ENCODE results near the gene CALHM2.
A peak's percentile ranks its signal among the peaks of the same experiment; 100 is the strongest.

The CALHM2 gene

DNA sequence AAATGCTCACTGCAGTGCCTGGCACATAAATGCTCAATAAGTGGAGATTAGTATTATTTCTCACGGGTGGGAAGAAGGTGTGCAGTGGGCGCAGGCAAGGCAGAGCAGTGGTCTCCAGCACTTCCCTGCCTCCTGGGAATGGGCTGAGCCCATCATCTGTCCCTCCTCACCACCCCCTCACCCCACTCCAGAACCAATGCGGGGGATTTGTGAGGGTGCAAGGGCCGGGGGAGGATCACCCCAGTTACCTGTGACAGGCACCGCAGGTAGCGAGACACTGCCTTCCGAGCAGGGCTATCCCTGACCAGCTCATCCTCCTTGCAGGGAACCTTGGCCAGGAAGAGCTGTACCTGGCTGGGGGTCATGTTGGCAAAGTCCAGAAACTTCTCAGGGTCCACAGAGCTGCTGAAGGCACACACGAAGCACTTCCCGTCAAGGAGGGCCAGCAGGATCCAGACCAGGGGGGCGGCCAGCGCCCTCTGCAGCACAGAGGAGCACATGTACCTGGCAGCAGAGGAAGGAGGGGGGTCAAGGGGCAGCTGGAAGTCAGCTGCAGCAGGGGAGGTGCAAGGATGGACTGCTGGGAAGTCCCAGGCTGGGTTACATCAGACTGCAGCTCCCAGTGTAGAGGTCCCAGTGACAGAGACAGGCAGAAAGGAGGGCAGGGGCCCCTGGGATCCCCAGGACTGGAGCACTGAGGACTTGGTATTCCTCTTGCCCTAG, 24.0 kb upstream of the CALHM2 start:
- H3K4me1 ChIP-seq (ENCODE audit: control insufficient read depth, insufficient read depth, low read length, poor library complexity, severe bottlenecking) = peaks cover 13% of the 10 kb centered on the region
- H3K27ac ChIP-seq (ENCODE audit: insufficient read depth, low read length, poor library complexity, severe bottlenecking) = no peak overlapping the region
- no peaks in the 10 kb centered on the region for H3K36me3 ChIP-seq (ENCODE audit: control insufficient read depth, insufficient read depth, low read length)
- no peak for DNase-seq
- H3K27me3 ChIP-seq (replicated peaks; ENCODE audit: control insufficient read depth, insufficient read depth, low read length, poor library complexity, severe bottlenecking) = no peaks in the 10 kb centered on the region
- no peak overlapping the region for H3K4me3 ChIP-seq (ENCODE audit: insufficient read depth, low read depth, low read length, poor library complexity, severe bottlenecking)
- H3K9me3 ChIP-seq (ENCODE audit: control insufficient read depth, low read length) = no peaks in the 10 kb centered on the region

DNA sequence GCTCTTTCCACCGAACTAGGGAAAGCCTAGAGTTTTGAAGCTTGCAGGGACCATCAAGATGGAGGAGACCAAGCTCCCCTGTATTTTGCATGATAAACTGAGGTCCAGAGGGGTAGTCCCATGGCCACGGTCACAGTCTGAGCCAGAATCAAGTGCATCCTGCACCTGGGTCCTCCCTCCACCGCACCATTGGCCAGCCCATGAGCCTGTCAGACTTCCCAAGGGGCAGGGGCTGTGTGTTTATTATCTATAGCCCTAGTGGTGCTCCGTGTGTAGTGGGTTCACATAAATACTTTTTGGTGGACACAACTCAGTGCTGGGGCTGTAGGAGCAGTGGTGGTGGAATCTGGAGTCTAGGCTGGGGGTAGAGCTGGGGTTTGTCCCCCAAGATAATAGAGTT, 23.3 kb upstream of the CALHM2 start:
- no peak for DNase-seq
- Histone ChIP-seq H3K27ac (ENCODE audit: insufficient read depth, low read length, poor library complexity, severe bottlenecking) (no peak overlapping the region), H3K9me3 (ENCODE audit: control insufficient read depth, low read length) (no peaks in the 10 kb centered on the region), H3K27me3 (replicated peaks; ENCODE audit: control insufficient read depth, insufficient read depth, low read length, poor library complexity, severe bottlenecking) (no peaks in the 10 kb centered on the region), H3K4me3 (ENCODE audit: insufficient read depth, low read depth, low read length, poor library complexity, severe bottlenecking) (no peak overlapping the region), H3K36me3 (ENCODE audit: control insufficient read depth, insufficient read depth, low read length) (no peaks in the 10 kb centered on the region), H3K4me1 (ENCODE audit: control insufficient read depth, insufficient read depth, low read length, poor library complexity, severe bottlenecking) (peaks cover 20% of the 10 kb centered on the region)

DNA sequence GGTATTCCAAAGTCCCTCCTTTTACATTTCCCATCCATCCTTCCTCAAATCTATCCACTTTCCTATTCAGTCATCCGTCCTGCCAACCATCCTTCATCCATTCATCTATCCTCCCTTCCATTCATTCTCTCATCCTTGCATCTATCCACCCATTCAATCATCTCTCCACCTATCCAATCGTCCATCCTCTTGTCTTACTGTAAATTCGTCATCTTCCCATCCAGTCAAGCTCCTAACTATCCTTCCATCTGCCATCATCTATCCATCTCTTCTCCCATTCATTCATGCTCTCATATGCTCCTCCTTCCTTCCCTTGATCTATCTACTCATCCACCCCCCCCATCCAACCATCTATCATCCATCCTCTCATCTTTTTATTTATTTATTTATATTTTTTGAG, 21.9 kb upstream of the CALHM2 start:
- Histone ChIP-seq H3K4me3 (ENCODE audit: insufficient read depth, low read depth, low read length, poor library complexity, severe bottlenecking) (no peak overlapping the region), H3K36me3 (ENCODE audit: control insufficient read depth, insufficient read depth, low read length) (no peaks in the 10 kb centered on the region), H3K9me3 (ENCODE audit: control insufficient read depth, low read length) (no peaks in the 10 kb centered on the region), H3K27me3 (replicated peaks; ENCODE audit: control insufficient read depth, insufficient read depth, low read length, poor library complexity, severe bottlenecking) (no peaks in the 10 kb centered on the region), H3K4me1 (ENCODE audit: control insufficient read depth, insufficient read depth, low read length, poor library complexity, severe bottlenecking) (peaks cover 27% of the 10 kb centered on the region), H3K27ac (ENCODE audit: insufficient read depth, low read length, poor library complexity, severe bottlenecking) (no peak overlapping the region)
- no peak for DNase-seq

DNA sequence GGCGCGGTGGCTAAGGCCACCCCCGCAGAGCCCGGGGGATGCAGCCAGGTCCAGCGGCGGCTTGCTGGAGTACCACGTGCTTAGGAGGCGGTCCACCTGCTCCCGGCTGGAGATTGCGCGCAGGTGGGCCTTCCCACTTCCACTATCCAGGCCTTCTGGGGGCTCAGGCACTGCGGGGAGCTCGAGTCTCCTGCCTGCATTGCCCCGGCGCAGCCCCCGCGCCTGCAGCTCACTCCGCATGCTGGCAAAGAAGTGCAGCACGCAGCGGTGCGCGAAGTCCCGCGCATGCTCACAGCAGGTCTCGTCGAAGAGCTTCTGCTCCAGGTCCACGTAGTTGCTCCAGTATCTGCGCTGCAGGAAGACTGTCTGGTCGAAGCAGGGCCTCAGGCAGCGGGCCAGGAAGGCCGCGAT, 21.1 kb upstream of the CALHM2 start:
- Histone ChIP-seq H3K36me3 (ENCODE audit: control insufficient read depth, insufficient read depth, low read length) (no peaks in the 10 kb centered on the region), H3K4me1 (ENCODE audit: control insufficient read depth, insufficient read depth, low read length, poor library complexity, severe bottlenecking) (peaks cover 27% of the 10 kb centered on the region), H3K9me3 (ENCODE audit: control insufficient read depth, low read length) (no peaks in the 10 kb centered on the region), H3K27me3 (replicated peaks; ENCODE audit: control insufficient read depth, insufficient read depth, low read length, poor library complexity, severe bottlenecking) (no peaks in the 10 kb centered on the region), H3K27ac (ENCODE audit: insufficient read depth, low read length, poor library complexity, severe bottlenecking) (no peak overlapping the region), H3K4me3 (ENCODE audit: insufficient read depth, low read depth, low read length, poor library complexity, severe bottlenecking) (no peak overlapping the region)
- DNase-seq = no peak

DNA sequence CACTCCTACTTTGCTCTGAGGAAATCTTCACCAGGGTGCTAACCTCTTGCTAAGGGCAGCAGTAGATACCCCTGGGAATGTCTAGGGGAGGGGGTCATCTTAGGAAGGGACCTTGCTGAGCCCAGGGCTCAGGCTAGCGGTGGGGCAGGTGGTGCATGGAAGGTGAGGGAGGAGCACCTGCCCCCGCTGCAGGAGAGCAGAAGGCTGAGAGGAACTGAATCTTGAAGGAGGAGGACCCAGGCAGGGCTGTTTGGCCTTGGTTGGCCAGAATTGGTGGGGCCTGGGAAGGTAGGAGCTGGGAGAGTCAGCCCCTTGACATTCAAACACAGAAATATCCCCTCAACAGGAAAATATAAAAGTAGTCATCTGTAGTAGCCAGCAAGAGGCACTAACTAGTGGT, 19.8 kb upstream of the CALHM2 start:
- no peaks in the 10 kb centered on the region for H3K36me3 ChIP-seq (ENCODE audit: control insufficient read depth, insufficient read depth, low read length)
- no peaks in the 10 kb centered on the region for H3K27me3 ChIP-seq (replicated peaks; ENCODE audit: control insufficient read depth, insufficient read depth, low read length, poor library complexity, severe bottlenecking)
- H3K27ac ChIP-seq (ENCODE audit: insufficient read depth, low read length, poor library complexity, severe bottlenecking) = peak overlapping the region; percentile 69
- peaks cover 27% of the 10 kb centered on the region for H3K4me1 ChIP-seq (ENCODE audit: control insufficient read depth, insufficient read depth, low read length, poor library complexity, severe bottlenecking)
- H3K9me3 ChIP-seq (ENCODE audit: control insufficient read depth, low read length) = no peaks in the 10 kb centered on the region
- DNase-seq = no peak
- H3K4me3 ChIP-seq (ENCODE audit: insufficient read depth, low read depth, low read length, poor library complexity, severe bottlenecking) = no peak overlapping the region

DNA sequence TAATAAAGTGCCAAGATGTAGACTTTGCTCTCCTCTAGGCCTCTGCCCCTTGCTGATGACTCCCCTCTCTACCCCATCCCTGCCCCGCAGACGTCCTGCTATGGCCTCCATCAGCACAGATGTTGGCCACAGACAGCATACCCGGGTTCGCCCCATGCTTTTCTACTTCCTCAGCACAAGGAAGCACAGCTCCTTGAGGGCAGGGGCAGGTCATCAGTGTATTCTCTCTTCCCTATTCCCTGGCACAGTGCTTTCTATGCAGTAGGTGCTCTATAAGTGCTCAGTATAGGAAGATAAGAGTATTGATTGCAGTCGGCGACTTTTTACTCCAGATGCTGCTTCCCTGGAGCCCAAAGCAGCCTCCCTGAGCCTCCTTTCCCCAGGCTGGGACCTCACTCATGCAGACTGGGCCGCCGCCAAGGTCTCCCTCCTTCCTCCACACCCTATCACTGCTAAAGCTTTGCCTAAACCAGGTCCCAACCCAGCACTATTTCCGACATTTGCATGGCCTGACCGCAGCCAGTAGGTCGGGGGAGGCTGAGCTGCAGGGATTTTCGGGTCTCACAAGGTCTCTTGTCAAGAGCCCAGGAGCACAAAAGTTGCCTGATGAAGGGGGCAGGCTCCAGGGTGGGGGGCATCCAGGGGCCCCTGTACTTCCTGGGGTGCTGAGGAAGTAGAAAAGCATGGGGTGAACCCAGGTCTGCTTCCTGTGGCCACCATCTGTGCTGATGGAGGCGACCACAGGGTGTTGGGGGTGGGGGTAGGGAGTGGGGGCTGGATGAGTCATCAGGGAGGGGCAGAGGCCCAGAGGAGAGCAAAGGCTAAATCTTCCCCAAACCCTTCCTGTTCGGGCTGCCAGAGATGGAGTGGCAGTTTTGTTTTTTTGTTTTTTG, 18.8 kb upstream of the CALHM2 start:
- peaks cover 27% of the 10 kb centered on the region for H3K4me1 ChIP-seq (ENCODE audit: control insufficient read depth, insufficient read depth, low read length, poor library complexity, severe bottlenecking)
- no peaks in the 10 kb centered on the region for H3K9me3 ChIP-seq (ENCODE audit: control insufficient read depth, low read length)
- peak overlapping the region; percentile 11 for H3K4me3 ChIP-seq (ENCODE audit: insufficient read depth, low read depth, low read length, poor library complexity, severe bottlenecking)
- DNase-seq = peak; percentile 59 to 71 (median 67)
- no peaks in the 10 kb centered on the region for H3K36me3 ChIP-seq (ENCODE audit: control insufficient read depth, insufficient read depth, low read length)
- H3K27me3 ChIP-seq (replicated peaks; ENCODE audit: control insufficient read depth, insufficient read depth, low read length, poor library complexity, severe bottlenecking) = no peaks in the 10 kb centered on the region
- H3K27ac ChIP-seq (ENCODE audit: insufficient read depth, low read length, poor library complexity, severe bottlenecking) = peak overlapping the region; percentile 69

DNA sequence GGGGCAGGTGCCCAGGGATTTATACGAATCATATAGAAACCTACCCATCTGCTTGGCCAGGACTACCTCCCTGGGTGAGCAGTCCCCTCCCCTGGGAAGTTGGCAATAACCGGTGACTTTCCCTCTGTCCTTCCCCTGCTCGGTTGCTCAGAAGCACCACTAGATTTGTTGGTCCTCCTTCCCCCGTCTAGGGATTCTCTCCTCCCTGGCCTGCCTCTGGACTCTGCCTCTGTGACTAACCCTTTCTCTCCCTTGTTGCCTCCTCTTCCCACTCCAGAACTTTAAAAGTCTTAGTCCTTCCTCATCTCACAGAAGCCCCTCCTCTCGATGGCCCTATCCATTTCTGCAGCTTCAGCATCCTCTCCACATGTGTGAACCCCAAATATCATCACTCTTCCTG, 17.0 kb upstream of the CALHM2 start:
- no peak overlapping the region for H3K4me3 ChIP-seq (ENCODE audit: insufficient read depth, low read depth, low read length, poor library complexity, severe bottlenecking)
- no peaks in the 10 kb centered on the region for H3K27me3 ChIP-seq (replicated peaks; ENCODE audit: control insufficient read depth, insufficient read depth, low read length, poor library complexity, severe bottlenecking)
- DNase-seq = no peak
- H3K36me3 ChIP-seq (ENCODE audit: control insufficient read depth, insufficient read depth, low read length) = no peaks in the 10 kb centered on the region
- peaks cover 27% of the 10 kb centered on the region for H3K4me1 ChIP-seq (ENCODE audit: control insufficient read depth, insufficient read depth, low read length, poor library complexity, severe bottlenecking)
- no peak overlapping the region for H3K27ac ChIP-seq (ENCODE audit: insufficient read depth, low read length, poor library complexity, severe bottlenecking)
- no peaks in the 10 kb centered on the region for H3K9me3 ChIP-seq (ENCODE audit: control insufficient read depth, low read length)

DNA sequence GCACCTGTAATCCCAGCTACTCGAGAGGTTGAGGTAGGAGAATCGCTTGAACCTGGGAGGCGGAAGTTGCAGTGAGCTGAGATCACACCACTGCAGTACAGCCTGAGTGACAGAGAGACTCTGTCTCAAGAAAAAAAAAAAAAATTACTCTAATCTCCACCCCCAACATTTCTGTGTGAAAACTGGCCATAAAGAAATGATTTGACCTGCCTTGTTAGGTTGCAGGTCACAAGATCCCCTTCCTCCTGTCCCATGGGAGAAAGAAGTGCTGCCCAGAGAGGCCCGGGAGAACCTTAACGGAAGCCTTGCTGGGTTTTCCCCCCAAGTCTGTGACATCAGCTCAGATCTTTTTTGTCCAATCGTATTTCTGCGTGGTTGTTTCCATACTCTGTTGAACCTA, 15.2 kb upstream of the CALHM2 start:
- no peak overlapping the region for H3K4me3 ChIP-seq (ENCODE audit: insufficient read depth, low read depth, low read length, poor library complexity, severe bottlenecking)
- no peaks in the 10 kb centered on the region for H3K36me3 ChIP-seq (ENCODE audit: control insufficient read depth, insufficient read depth, low read length)
- H3K27ac ChIP-seq (ENCODE audit: insufficient read depth, low read length, poor library complexity, severe bottlenecking) = no peak overlapping the region
- no peaks in the 10 kb centered on the region for H3K9me3 ChIP-seq (ENCODE audit: control insufficient read depth, low read length)
- H3K27me3 ChIP-seq (replicated peaks; ENCODE audit: control insufficient read depth, insufficient read depth, low read length, poor library complexity, severe bottlenecking) = no peaks in the 10 kb centered on the region
- DNase-seq = no peak
- H3K4me1 ChIP-seq (ENCODE audit: control insufficient read depth, insufficient read depth, low read length, poor library complexity, severe bottlenecking) = peaks cover 24% of the 10 kb centered on the region

DNA sequence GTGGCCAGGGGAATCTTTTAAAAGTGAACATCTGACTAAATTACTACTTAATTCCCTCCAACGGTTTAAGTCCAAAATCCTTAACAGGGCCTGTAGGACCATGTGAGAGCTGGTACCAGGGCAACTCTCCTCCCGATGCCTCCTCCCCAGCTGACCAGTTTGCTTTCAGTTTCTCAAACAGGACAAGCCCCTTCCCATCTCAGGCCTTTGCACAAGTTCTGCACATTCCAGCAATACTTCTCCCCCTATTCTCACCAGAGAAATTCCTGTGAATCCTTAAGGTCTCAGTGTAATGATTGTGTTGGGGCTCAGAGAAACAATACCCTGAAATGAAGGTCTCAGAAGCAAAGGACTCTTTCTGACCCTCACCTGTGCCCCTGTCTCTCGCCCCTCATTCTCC, 14.6 kb upstream of the CALHM2 start:
- no peaks in the 10 kb centered on the region for H3K36me3 ChIP-seq (ENCODE audit: control insufficient read depth, insufficient read depth, low read length)
- no peak for DNase-seq
- H3K27me3 ChIP-seq (replicated peaks; ENCODE audit: control insufficient read depth, insufficient read depth, low read length, poor library complexity, severe bottlenecking) = no peaks in the 10 kb centered on the region
- peaks cover 18% of the 10 kb centered on the region for H3K4me1 ChIP-seq (ENCODE audit: control insufficient read depth, insufficient read depth, low read length, poor library complexity, severe bottlenecking)
- no peak overlapping the region for H3K4me3 ChIP-seq (ENCODE audit: insufficient read depth, low read depth, low read length, poor library complexity, severe bottlenecking)
- no peak overlapping the region for H3K27ac ChIP-seq (ENCODE audit: insufficient read depth, low read length, poor library complexity, severe bottlenecking)
- no peaks in the 10 kb centered on the region for H3K9me3 ChIP-seq (ENCODE audit: control insufficient read depth, low read length)

Measured in effector memory CD4-positive, alpha-beta T cell (primary cell).